Measurements from ENCODE around the gene BPIFB1.

Gene BPIFB1

GRCh38 chr20:33301192-33301930, 18.3 kb downstream of the BPIFB1 start:
- Histone ChIP-seq H3K36me3 (no peaks in the 10 kb centered on the region), H3K4me3 (ENCODE audit: low read depth, low read length) (no peak overlapping the region), H3K9me3 (ENCODE audit: severe bottlenecking) (no peaks in the 10 kb centered on the region), H3K27ac (no peak overlapping the region), H3K27me3 (ENCODE audit: insufficient read depth, low read depth, severe bottlenecking) (no peaks in the 10 kb centered on the region)
- TF ChIP-seq CTCF (IDR thresholded peaks at IDR 0.05; ENCODE audit: low read depth, low read length) = no peak
- no peak for DNase-seq

- no peak for DNase-seq
- no peak for TF ChIP-seq CTCF (IDR thresholded peaks at IDR 0.05; ENCODE audit: low read depth, low read length)
- Histone ChIP-seq H3K27ac (no peak overlapping the region), H3K9me3 (ENCODE audit: severe bottlenecking) (no peaks in the 10 kb centered on the region), H3K27me3 (ENCODE audit: insufficient read depth, low read depth, severe bottlenecking) (no peaks in the 10 kb centered on the region), H3K36me3 (no peaks in the 10 kb centered on the region), H3K4me3 (ENCODE audit: low read depth, low read length) (no peak overlapping the region)
Observed at GRCh38 chr20:33303595-33303994, 20.6 kb downstream of the BPIFB1 start.

GRCh38 chr20:33304046-33304445, 21.0 kb downstream of the BPIFB1 start:
- H3K36me3 ChIP-seq = no peaks in the 10 kb centered on the region
- H3K27me3 ChIP-seq (ENCODE audit: insufficient read depth, low read depth, severe bottlenecking) = no peaks in the 10 kb centered on the region
- H3K9me3 ChIP-seq (ENCODE audit: severe bottlenecking) = no peaks in the 10 kb centered on the region
- H3K27ac ChIP-seq = no peak overlapping the region
- no peak for TF ChIP-seq CTCF (IDR thresholded peaks at IDR 0.05; ENCODE audit: low read depth, low read length)
- no peak for DNase-seq
- no peak overlapping the region for H3K4me3 ChIP-seq (ENCODE audit: low read depth, low read length)

- Histone ChIP-seq H3K4me3 (ENCODE audit: low read depth, low read length) (no peak overlapping the region), H3K36me3 (no peaks in the 10 kb centered on the region), H3K27ac (no peak overlapping the region), H3K9me3 (ENCODE audit: severe bottlenecking) (no peaks in the 10 kb centered on the region), H3K27me3 (ENCODE audit: insufficient read depth, low read depth, severe bottlenecking) (no peaks in the 10 kb centered on the region)
- no peak for DNase-seq
- TF ChIP-seq CTCF (IDR thresholded peaks at IDR 0.05; ENCODE audit: low read depth, low read length) = no peak
Observed at GRCh38 chr20:33305589-33306057, 22.6 kb downstream of the BPIFB1 start.

- Histone ChIP-seq H3K4me3 (ENCODE audit: low read depth, low read length) (no peak overlapping the region), H3K9me3 (ENCODE audit: severe bottlenecking) (no peaks in the 10 kb centered on the region), H3K36me3 (no peaks in the 10 kb centered on the region), H3K27ac (no peak overlapping the region), H3K27me3 (ENCODE audit: insufficient read depth, low read depth, severe bottlenecking) (no peaks in the 10 kb centered on the region)
- DNase-seq = no peak
- TF ChIP-seq CTCF (IDR thresholded peaks at IDR 0.05; ENCODE audit: low read depth, low read length) = no peak
Observed at GRCh38 chr20:33306228-33306627, 23.2 kb downstream of the BPIFB1 start.

GRCh38 chr20:33306807-33307206, 23.8 kb downstream of the BPIFB1 start:
- Histone ChIP-seq H3K27ac (no peak overlapping the region), H3K27me3 (ENCODE audit: insufficient read depth, low read depth, severe bottlenecking) (no peaks in the 10 kb centered on the region), H3K36me3 (no peaks in the 10 kb centered on the region), H3K9me3 (ENCODE audit: severe bottlenecking) (no peaks in the 10 kb centered on the region), H3K4me3 (ENCODE audit: low read depth, low read length) (no peak overlapping the region)
- no peak for TF ChIP-seq CTCF (IDR thresholded peaks at IDR 0.05; ENCODE audit: low read depth, low read length)
- DNase-seq = no peak

Measured in WERI-Rb-1 (cell line).